ENCODE data around the gene RPL31.

RPL31 gene

GRCh38 chr2:101040072-101040471 is 38.0 kb downstream of the RPL31 start:
- no peak for TF ChIP-seq CTCF (IDR thresholded peaks at IDR 0.05; ENCODE audit: low read depth, low read length, missing control alignments)
- in situ Hi-C loops (cut with HindIII; ENCODE audit: low pct_ligation_motif_present, low sequenced_read_pairs): loop anchor here (25.0 kb wide), 1 partner anchor 172 kb away; no protein-coding TSS in a partner anchor
- no peak for DNase-seq
- H3K36me3 ChIP-seq (replicated peaks): no peaks in the 10 kb centered on the region
- H3K4me3 ChIP-seq (ENCODE audit: low read depth, low read length): no peak overlapping the region
- H3K27me3 ChIP-seq (replicated peaks): no peaks in the 10 kb centered on the region
- H3K27ac ChIP-seq: no peak overlapping the region

GRCh38 chr2:101040761-101041160 is 38.7 kb downstream of the RPL31 start:
- in situ Hi-C loops (cut with HindIII; ENCODE audit: low pct_ligation_motif_present, low sequenced_read_pairs): loop anchor here (25.0 kb wide), 1 partner anchor 172 kb away; no protein-coding TSS in a partner anchor
- Histone ChIP-seq H3K4me3 (ENCODE audit: low read depth, low read length) (no peak overlapping the region), H3K36me3 (replicated peaks) (no peaks in the 10 kb centered on the region)

GRCh38 chr2:101041413-101041812 is 39.3 kb downstream of the RPL31 start:
- no peak overlapping the region for H3K27ac ChIP-seq
- in situ Hi-C loops (cut with HindIII; ENCODE audit: low pct_ligation_motif_present, low sequenced_read_pairs): loop anchor here (25.0 kb wide), 1 partner anchor 171 kb away; no protein-coding TSS in a partner anchor
- no peak for TF ChIP-seq CTCF (IDR thresholded peaks at IDR 0.05; ENCODE audit: low read depth, low read length, missing control alignments)
- H3K4me3 ChIP-seq (ENCODE audit: low read depth, low read length): no peak overlapping the region
- H3K36me3 ChIP-seq (replicated peaks): no peaks in the 10 kb centered on the region
- no peak for DNase-seq
- no peaks in the 10 kb centered on the region for H3K27me3 ChIP-seq (replicated peaks)

More at GRCh38 chr2:101040761-101041160, 38.7 kb downstream of the RPL31 start:
- no peak for DNase-seq
- no peak for TF ChIP-seq CTCF (IDR thresholded peaks at IDR 0.05; ENCODE audit: low read depth, low read length, missing control alignments)
- Histone ChIP-seq H3K27ac (no peak overlapping the region), H3K27me3 (replicated peaks) (no peaks in the 10 kb centered on the region)

- Histone ChIP-seq H3K4me3 (ENCODE audit: low read depth, low read length) (no peak overlapping the region), H3K27ac (no peak overlapping the region), H3K27me3 (replicated peaks) (no peaks in the 10 kb centered on the region), H3K36me3 (replicated peaks) (no peaks in the 10 kb centered on the region)
- in situ Hi-C loops (cut with HindIII; ENCODE audit: low pct_ligation_motif_present, low sequenced_read_pairs): loop anchor here (25.0 kb wide), 1 partner anchor 167 kb away; no protein-coding TSS in a partner anchor
- no peak for TF ChIP-seq CTCF (IDR thresholded peaks at IDR 0.05; ENCODE audit: low read depth, low read length, missing control alignments)
- no peak for DNase-seq
Observed at GRCh38 chr2:101045330-101045729, 43.2 kb downstream of the RPL31 start.

GRCh38 chr2:101047075-101047766 is 45.1 kb downstream of the RPL31 start:
- TF ChIP-seq CTCF (IDR thresholded peaks at IDR 0.05; ENCODE audit: low read depth, low read length, missing control alignments): no peak

More at GRCh38 chr2:101047075-101047766, 45.1 kb downstream of the RPL31 start:
- Histone ChIP-seq H3K36me3 (replicated peaks) (no peaks in the 10 kb centered on the region), H3K4me3 (ENCODE audit: low read depth, low read length) (no peak overlapping the region), H3K27ac (no peak overlapping the region), H3K27me3 (replicated peaks) (no peaks in the 10 kb centered on the region)
- in situ Hi-C loops (cut with HindIII; ENCODE audit: low pct_ligation_motif_present, low sequenced_read_pairs): loop anchor here (25.0 kb wide), 1 partner anchor 165 kb away; no protein-coding TSS in a partner anchor
- DNase-seq: no peak
